Tibial artery (tissue), 4 donors: ENCODE measurements around the gene FER.

ENCODE experiments used
- DNase-seq, 2 donors: peaks; one replicate each; pipeline ENCODE4 v3.0.0-alpha.2; 2019
- H3K27ac ChIP-seq, 2 donors: fragments of 200-600 bp; sonication (generic) in 1 of 2; 1 replicate in 1 of 2; 2 replicates in 1 of 2; pipeline ENCODE4 v1.5.1; 2018 to 2019; ENCODE audit warnings: mild to moderate bottlenecking in 1 of 2
- H3K27me3 ChIP-seq, 2 donors: fragments of 200-600 bp; sonication (generic) in 1 of 2; one replicate each; pipeline versions ENCODE4 v1.5.1 to v1.6.0; 2016 to 2019
- H3K36me3 ChIP-seq, 3 donors: fragments of 200-600 bp; sonication (generic) in 2 of 3; one replicate each; pipeline ENCODE4 v1.5.1; 2016 to 2019; ENCODE audit warnings: mild to moderate bottlenecking in 2 of 3
- H3K4me1 ChIP-seq, 4 donors: fragments of 200-600 bp; sonication (generic) in 2 of 4; 1 replicate in 3 of 4; 2 replicates in 1 of 4; pipeline ENCODE4 v1.5.1; 2016 to 2019
- H3K4me3 ChIP-seq, 2 donors: fragments of 200-600 bp; sonication (generic) in 1 of 2; 1 replicate in 1 of 2; 2 replicates in 1 of 2; pipeline ENCODE4 v1.5.1; 2018 to 2019; ENCODE audit warnings: mild to moderate bottlenecking in 2 of 2
- H3K9me3 ChIP-seq, 3 donors: fragments of 200-600 bp; sonication (generic) in 1 of 3; one replicate each; pipeline ENCODE4 v1.5.1; 2016 to 2019
- CTCF ChIP-seq, 2 experiments: fragments of 200-600 bp in 1 of 2; fragments of 450-650 bp in 1 of 2; IDR thresholded peaks; one replicate each; pipeline ENCODE4 v1.5.1; 2017 to 2019; ENCODE audit warnings: antibody characterized with exemption in 2 of 2, mild to moderate bottlenecking in 1 of 2, moderate library complexity in 1 of 2
- intact Hi-C: fragments of 100-400 bp; cut with DNase I; formaldehyde crosslinking; loops from one replicate; pipeline ENCODE4 v1.15.0; 2023; ENCODE audit warnings: low total_unique reads

The FER gene

GRCh38 chr5:108727651-108728565 is 19.8 kb upstream of the FER start:
- intact Hi-C loops: loop anchor here (2.0 kb wide), 1 partner anchor 21 kb away; no protein-coding TSS in a partner anchor
- DNase-seq: peak; percentile 92 to 96
- Histone ChIP-seq H3K4me1 (peaks cover 0 to 19% (median 7%) of the 10 kb centered on the region in 4 donors), H3K9me3 (no peaks in the 10 kb centered on the region), H3K36me3 (no peaks in the 10 kb centered on the region), H3K27ac (peak overlapping the region; percentile 96), H3K27me3 (no peaks in the 10 kb centered on the region), H3K4me3 (peak overlapping the region; percentile 93 to 95)
- TF ChIP-seq CTCF (IDR thresholded peaks at IDR 0.05): no peak

GRCh38 chr5:108728566-108729241 is 19.0 kb upstream of the FER start:
- Histone ChIP-seq H3K4me1 (peaks cover 0 to 19% (median 7%) of the 10 kb centered on the region in 4 donors), H3K4me3 (peak overlapping the region; percentile 93 to 95), H3K9me3 (no peaks in the 10 kb centered on the region), H3K27ac (peak overlapping the region; percentile 96), H3K27me3 (no peaks in the 10 kb centered on the region), H3K36me3 (no peaks in the 10 kb centered on the region)
- intact Hi-C loops: loop anchor here (2.0 kb wide), 1 partner anchor 20 kb away; no protein-coding TSS in a partner anchor
- no peak for TF ChIP-seq CTCF (IDR thresholded peaks at IDR 0.05)
- DNase-seq: no peak

GRCh38 chr5:108729242-108729615 is 18.5 kb upstream of the FER start:
- no peak for TF ChIP-seq CTCF (IDR thresholded peaks at IDR 0.05)
- no peak for DNase-seq
- no peaks in the 10 kb centered on the region for H3K36me3 ChIP-seq
- no peak overlapping the region for H3K4me3 ChIP-seq
- no peaks in the 10 kb centered on the region for H3K27me3 ChIP-seq
- peaks cover 0 to 19% (median 7%) of the 10 kb centered on the region in 4 donors for H3K4me1 ChIP-seq
- no peak overlapping the region for H3K27ac ChIP-seq
- no peaks in the 10 kb centered on the region for H3K9me3 ChIP-seq
- intact Hi-C loops: loop anchor here (2.0 kb wide), 1 partner anchor 20 kb away; no protein-coding TSS in a partner anchor

- DNase-seq: peak in 1 of 2 donors; percentile 31
- intact Hi-C loops: no loop called here
Observed at GRCh38 chr5:108730617-108731340, 16.9 kb upstream of the FER start.

More at GRCh38 chr5:108730617-108731340, 16.9 kb upstream of the FER start:
- no peak overlapping the region for H3K4me3 ChIP-seq
- H3K4me1 ChIP-seq: peaks cover 0 to 19% (median 7%) of the 10 kb centered on the region in 4 donors
- no peak for TF ChIP-seq CTCF (IDR thresholded peaks at IDR 0.05)
- H3K36me3 ChIP-seq: no peaks in the 10 kb centered on the region
- H3K9me3 ChIP-seq: no peaks in the 10 kb centered on the region
- no peaks in the 10 kb centered on the region for H3K27me3 ChIP-seq
- H3K27ac ChIP-seq: no peak overlapping the region
